Calu3 (cell line): ENCODE data around the gene CLTA. TPM values are rescaled to one million over a fixed set of nuclear protein-coding genes. Genes with fewer than 3 reads are reported as not detected.
"Not testable (repeated sequence)": the region's sequence is repeated elsewhere in the genome, so short reads cannot be mapped to it uniquely, and the experiment has no call there.

Experiments
- BruUV-seq: library from RNA; stranded (reverse); fragments of 400-500 nt; replicated peaks from 2 replicates; lab custom pipeline; 2021; lab: Mats Ljungman, UMichigan
- CTCF ChIA-PET: fragments of 300-600 bp; sonication (Branson Sonifier 250); formaldehyde crosslinking; loops from one replicate; lab custom pipeline; 2022; ENCODE audit warnings: antibody characterized with exemption; lab: Charles Lee
- DNase-seq: peaks from one replicate; pipeline ENCODE4 v3.0.0; 2022
- H3K27ac Mint-ChIP-seq: one replicate; pipeline ENCODE4 v1.8.0; 2022; ENCODE audit warnings: mixed read lengths; ENCODE audit not compliant: unreplicated experiment
- H3K27me3 Mint-ChIP-seq: one replicate; pipeline ENCODE4 v1.8.0; 2022; ENCODE audit warnings: mixed read lengths; ENCODE audit not compliant: unreplicated experiment
- H3K36me3 Mint-ChIP-seq: one replicate; pipeline ENCODE4 v1.8.0; 2022; ENCODE audit warnings: mild to moderate bottlenecking, moderate library complexity, mixed read lengths; ENCODE audit not compliant: insufficient read depth, unreplicated experiment
- H3K4me1 Mint-ChIP-seq: one replicate; pipeline ENCODE4 v1.8.0; 2022; ENCODE audit warnings: mild to moderate bottlenecking, low read depth, mixed read lengths; ENCODE audit not compliant: unreplicated experiment
- H3K4me3 Mint-ChIP-seq: one replicate; pipeline ENCODE4 v1.8.0; 2022; ENCODE audit warnings: mild to moderate bottlenecking, low read depth, moderate library complexity, mixed read lengths; ENCODE audit not compliant: unreplicated experiment
- H3K9me3 Mint-ChIP-seq: one replicate; pipeline ENCODE4 v1.8.0; 2022; ENCODE audit warnings: low read depth, mixed read lengths; ENCODE audit not compliant: unreplicated experiment
- CTCF ChIP-seq: fragments of 200-600 bp; IDR thresholded peaks from one replicate; pipeline ENCODE4 v1.8.0; 2022; ENCODE audit warnings: antibody characterized with exemption; ENCODE audit not compliant: unreplicated experiment
- intact Hi-C: fragments of 100-400 bp; cut with micrococcal nuclease; formaldehyde crosslinking; loops from one replicate; pipeline ENCODE4 v1.10.0; 2022; ENCODE audit not compliant: unreplicated experiment
- total RNA-seq: library from RNA; stranded (reverse); gene quantifications from 2 replicates; pipeline ENCODE4 v1.2.3, GENCODE V29; 2022

Gene CLTA
- total RNA-seq, 1 experiment from 2014 or later = 85.5 TPM

- Mint-ChIP-seq H3K4me3 (no peak overlapping the region), H3K36me3 (no peaks in the 10 kb centered on the region), H3K9me3 (no peaks in the 10 kb centered on the region), H3K27me3 (no peaks in the 10 kb centered on the region), H3K27ac (no peak overlapping the region), H3K4me1 (no peaks in the 10 kb centered on the region)
- intact Hi-C loops = no loop called here
- DNase-seq = no peak
- TF ChIP-seq CTCF = no peak
- CTCF ChIA-PET = no interaction called here
- no TSS peak for BruUV-seq
Observed at GRCh38 chr9:36174271-36174670, 16.4 kb upstream of the CLTA start.

- no peak for TF ChIP-seq CTCF
- H3K9me3 Mint-ChIP-seq = no peaks in the 10 kb centered on the region
- BruUV-seq = no TSS peak
- no peak overlapping the region for H3K4me3 Mint-ChIP-seq
- intact Hi-C loops = no loop called here
- H3K36me3 Mint-ChIP-seq = no peaks in the 10 kb centered on the region
- no peaks in the 10 kb centered on the region for H3K4me1 Mint-ChIP-seq
- CTCF ChIA-PET = no interaction called here
- DNase-seq = no peak
- no peak overlapping the region for H3K27ac Mint-ChIP-seq
- H3K27me3 Mint-ChIP-seq = no peaks in the 10 kb centered on the region
Observed at GRCh38 chr9:36174731-36175130, 16.0 kb upstream of the CLTA start.

DNA sequence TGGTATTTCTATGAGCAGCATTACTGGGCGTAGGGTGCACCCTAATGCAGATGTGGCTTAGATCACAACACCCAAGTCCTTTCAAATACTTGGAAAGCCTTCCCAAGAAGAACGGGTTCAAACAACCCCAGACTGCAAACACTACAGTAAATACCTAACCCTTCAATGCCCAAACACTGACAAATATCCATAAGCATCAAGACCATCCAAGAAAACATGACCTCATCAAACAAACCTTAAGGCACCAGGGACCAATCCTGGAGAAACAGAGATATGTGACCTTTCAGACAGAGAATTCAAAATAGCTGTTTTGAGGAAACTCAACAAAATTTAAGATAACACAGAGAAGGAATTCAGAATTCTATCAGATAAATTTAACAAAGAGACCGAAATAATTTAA is 15.5 kb upstream of the CLTA start:
- H3K4me1 Mint-ChIP-seq, CTCF ChIA-PET, H3K27me3 Mint-ChIP-seq, H3K4me3 Mint-ChIP-seq, H3K9me3 Mint-ChIP-seq, H3K36me3 Mint-ChIP-seq, BruUV-seq, H3K27ac Mint-ChIP-seq, intact Hi-C loops, DNase-seq: not testable (repeated sequence)

GRCh38 chr9:36176496-36176895 is 14.2 kb upstream of the CLTA start:
- DNase-seq, H3K9me3 Mint-ChIP-seq, intact Hi-C loops, H3K27ac Mint-ChIP-seq, H3K36me3 Mint-ChIP-seq, CTCF ChIA-PET, H3K4me3 Mint-ChIP-seq, BruUV-seq, H3K27me3 Mint-ChIP-seq, H3K4me1 Mint-ChIP-seq: not testable (repeated sequence)

DNA sequence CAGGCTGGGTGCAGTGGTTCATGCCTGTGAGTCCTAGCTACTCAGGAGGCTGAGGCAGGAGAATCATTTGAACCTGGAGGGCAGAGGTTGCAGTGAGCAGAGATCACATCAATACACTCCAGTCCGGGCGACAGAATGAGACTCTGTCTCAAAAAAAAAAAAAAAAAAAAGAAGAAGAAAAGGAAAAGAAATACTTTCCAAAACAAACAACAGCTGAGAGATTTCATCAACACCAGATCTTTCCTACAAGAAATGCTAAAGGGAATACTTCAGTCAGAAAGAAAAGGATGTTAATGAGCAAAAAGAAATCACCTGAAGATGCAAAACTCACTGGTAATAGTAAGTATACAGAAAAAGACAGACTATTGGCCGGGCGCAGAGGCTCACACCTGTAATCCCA is 13.2 kb upstream of the CLTA start:
- H3K4me1 Mint-ChIP-seq = no peaks in the 10 kb centered on the region
- no peak overlapping the region for H3K4me3 Mint-ChIP-seq
- TF ChIP-seq CTCF = no peak
- no peaks in the 10 kb centered on the region for H3K9me3 Mint-ChIP-seq
- CTCF ChIA-PET = no interaction called here
- DNase-seq = no peak
- no peaks in the 10 kb centered on the region for H3K27me3 Mint-ChIP-seq
- H3K36me3 Mint-ChIP-seq = no peaks in the 10 kb centered on the region
- no peak overlapping the region for H3K27ac Mint-ChIP-seq
- BruUV-seq = no TSS peak
- intact Hi-C loops = no loop called here

- DNase-seq, H3K4me3 Mint-ChIP-seq, H3K27me3 Mint-ChIP-seq, intact Hi-C loops, CTCF ChIA-PET, H3K36me3 Mint-ChIP-seq, H3K9me3 Mint-ChIP-seq, H3K4me1 Mint-ChIP-seq, H3K27ac Mint-ChIP-seq, BruUV-seq: not testable (repeated sequence)
Observed at GRCh38 chr9:36180243-36180642, 10.5 kb upstream of the CLTA start.
